Heart left ventricle (tissue), 16 donors: Measurements from ENCODE around the gene ZER1. TPM values are rescaled to one million over a fixed set of nuclear protein-coding genes. Genes with fewer than 3 reads are reported as not detected.

ENCODE experiments used
- ATAC-seq, 4 donors: fragments of 200-7000 bp; cut with Tn5 transposase; one replicate each; pipeline ENCODE4 v1.9.1; 2020 to 2022; ENCODE audit warnings: moderate library complexity in 4 of 4, mild to moderate bottlenecking in 3 of 4, moderate number of reproducible peaks in 1 of 4
- DNase-seq, 5 donors: peaks; one replicate each; pipeline ENCODE4 v3.0.0-alpha.2; 2020
- H3K27ac ChIP-seq, 12 donors: fragments of 200-600 bp; sonication (generic) in 4 of 12; one replicate each; pipeline versions ENCODE4 v1.5.0 to v1.8.0; 2016 to 2022; ENCODE audit warnings: mild to moderate bottlenecking in 2 of 12
- H3K27me3 ChIP-seq, 9 donors: fragments of 200-600 bp; sonication (generic) in 2 of 9; one replicate each; pipeline versions ENCODE4 v1.5.1 to v1.8.0; 2016 to 2022; ENCODE audit warnings: mild to moderate bottlenecking in 3 of 9
- H3K36me3 ChIP-seq, 9 donors: fragments of 200-600 bp; sonication (generic) in 2 of 9; one replicate each; pipeline versions ENCODE4 v1.5.0 to v1.8.0; 2018 to 2022; ENCODE audit warnings: mild to moderate bottlenecking in 2 of 9
- H3K4me1 ChIP-seq, 12 donors: fragments of 200-600 bp; sonication (generic) in 4 of 12; one replicate each; pipeline versions ENCODE4 v1.5.0 to v1.8.0; 2016 to 2022; ENCODE audit warnings: mild to moderate bottlenecking in 3 of 12
- H3K4me3 ChIP-seq, 12 donors: fragments of 200-600 bp; sonication (generic) in 4 of 12; one replicate each; pipeline versions ENCODE4 v1.5.0 to v1.8.0; 2017 to 2022; ENCODE audit warnings: mild to moderate bottlenecking in 9 of 12, moderate library complexity in 4 of 12
- H3K9me3 ChIP-seq, 12 donors: fragments of 200-600 bp; sonication (generic) in 4 of 12; one replicate each; pipeline versions ENCODE4 v1.5.0 to v1.8.0; 2016 to 2022; ENCODE audit warnings: mild to moderate bottlenecking in 1 of 12
- CTCF ChIP-seq, 12 donors: fragments of 200-600 bp; sonication (generic) in 4 of 12; IDR thresholded peaks; one replicate each; pipeline versions ENCODE4 v1.5.0 to v1.8.0; 2018 to 2022; ENCODE audit warnings: antibody characterized with exemption in 12 of 12, mild to moderate bottlenecking in 5 of 12
- POLR2A ChIP-seq, 2 donors: fragments of 450-650 bp; IDR thresholded peaks; one replicate each; pipeline ENCODE4 v1.6.1; 2017; ENCODE audit warnings: antibody characterized with exemption in 2 of 2, mild to moderate bottlenecking in 2 of 2, moderate library complexity in 2 of 2
- WGBS, 4 donors: extraction: QIAGEN DNeasy Blood & Tissue Kit in 2 of 4; methylation state at CpG; one replicate each; pipeline versions ENCODE4 v1.1.5 to v1.1.7; 2013 to 2018; 5-methylcytosine and 5-hydroxymethylcytosine counted together
- intact Hi-C, 10 donors: fragments of 100-400 bp; cut with DNase I; formaldehyde crosslinking; loops; one replicate each; pipeline versions ENCODE4 v1.11.1 to v1.14.2; 2022
- polyA plus RNA-seq, 2 donors: library from polyadenylated mRNA; stranded (reverse); fragments of 200-250 nt; gene quantifications; one replicate each; pipeline ENCODE4 v1.2.3, GENCODE V29; 2013
- total RNA-seq, 9 donors: library from RNA; depleted of rRNA in 2 of 9; stranded (reverse); fragments of >200 nt in 2 of 9; fragmentation: NEBNext Ultra II Directional in 3 of 9; extraction: Animal tissue kit (Norgen Biotek cat#: 25700) in 3 of 9; gene quantifications; one replicate each; pipeline versions ENCODE4 v1.1.0 to v1.2.4, GENCODE V29; 2016 to 2023
- donor health status: ischemic (EF 13 %, LVEDD 7.1; RV severe dilation, severe dysfunction).
- donor health status: healthy with polysubstance abuse.
- donor health status: DM: no; HTN: yes; CAD: no.
- donor health status: DM: no; HTN: no; CAD: no.
- donor health status: ischemic (EF 25% LVEDD 6.9; RV normal size, moderate dysfunction).
- donor health status: ischemic (EF 25% LVEDD 5.7; RV mildly dilated, moderate dysfunction).
- donor health status: healthy.
- donor health status: DM: yes; HTN: yes; CAD: no.
- donor health status: ischemic (EF 35%, LVEDD 5.7; RV mildly dilated, moderate dysfunction).
- donor health status: nonischemic (EF 11% LVEDD 7.7; RV severe dilation, severe dysfunction).
- donor health status: DM: yes; HTN: yes; CAD: no.
- donor health status: PGD.
- donor health status: ischemic (EF 29% LVEDD 5.4; RV normal size, mild dysfunction).
- donor health status: nonischemic (EF 23%, LVEDD 6.1; RV moderate dilation, normal function).

Gene ZER1
- total and polyA plus RNA-seq, 11 donors, result 32.4 to 163 (median 59.6) TPM

- ATAC-seq (no peak), DNase-seq (no peak)
- 84 to 87% (median 86%) methylated on average over 5 of the region's 5 CpGs for WGBS, 4 donors
These were observed 44.0 kb downstream of the ZER1 start for GRCh38 chr9:128727640-128728248.

GRCh38 chr9:128724744-128725211 is 46.9 kb downstream of the ZER1 start:
- peak overlapping the region; percentile 18 to 86 (median 79) for H3K27ac ChIP-seq
- H3K4me1 ChIP-seq, result peaks cover 0 to 21% (median 6%) of the 10 kb centered on the region in 12 donors
- DNase-seq, result peak; percentile 83 to 88 (median 86)
- H3K36me3 ChIP-seq, result peaks cover 0 to 17% (median 0%) of the 10 kb centered on the region in 9 donors
- peak in 1 of 2 donors; percentile 45 for TF ChIP-seq POLR2A (IDR thresholded peaks at IDR 0.05)
- peak in 3 of 12 donors; percentile 12 to 18 (median 12) for TF ChIP-seq CTCF (IDR thresholded peaks at IDR 0.05)
- ATAC-seq, result peak; percentile 27 to 80 (median 47)
- WGBS, 4 donors, result 9 to 21% (median 18%) methylated on average over 8 to 10 of the region's 10 CpGs
- H3K9me3 ChIP-seq, result peaks cover 0 to 3% (median 0%) of the 10 kb centered on the region in 12 donors
- intact Hi-C loops, result loop anchor here in 1 of 10 donors (2.0 kb wide), 2 partner anchors 20 to 68 kb away; partner anchors contain the start of gene DYNC2I2
- H3K4me3 ChIP-seq, result peak overlapping the region; percentile 18 to 86 (median 71)
- H3K27me3 ChIP-seq, result no peaks in the 10 kb centered on the region

More at GRCh38 chr9:128727640-128728248, 44.0 kb downstream of the ZER1 start:
- H3K4me3 ChIP-seq, result no peak overlapping the region
- H3K27me3 ChIP-seq, result no peaks in the 10 kb centered on the region
- peaks cover 0 to 30% (median 22%) of the 10 kb centered on the region in 9 donors for H3K36me3 ChIP-seq
- H3K9me3 ChIP-seq, result peaks cover 0 to 3% (median 0%) of the 10 kb centered on the region in 12 donors
- TF ChIP-seq CTCF (IDR thresholded peaks at IDR 0.05), result no peak
- TF ChIP-seq POLR2A (IDR thresholded peaks at IDR 0.05), result no peak
- peaks cover 0 to 21% (median 6%) of the 10 kb centered on the region in 12 donors for H3K4me1 ChIP-seq
- H3K27ac ChIP-seq, result no peak overlapping the region
- intact Hi-C loops, result no loop called here

GRCh38 chr9:128723866-128724743 is 47.6 kb downstream of the ZER1 start, which contains the start of gene ZDHHC12:
ZDHHC12 (minus strand) TSS chr9:128724127; CDS start chr9:128724093, 34 bp downstream.
- H3K27ac ChIP-seq, result peak within 1 kb of the TSS; percentile 18 to 86 (median 79)
- H3K4me3 ChIP-seq, result peak within 1 kb of the TSS; percentile 18 to 86 (median 71)

More at GRCh38 chr9:128723866-128724743, 47.6 kb downstream of the ZER1 start, which contains the start of gene ZDHHC12:
- no peak for TF ChIP-seq CTCF (IDR thresholded peaks at IDR 0.05)
- TF ChIP-seq POLR2A (IDR thresholded peaks at IDR 0.05), result peak in 1 of 2 donors; percentile 81
- intact Hi-C loops, result loop anchor here in 2 of 10 donors (2.0 kb wide), 2 partner anchors 19 to 67 kb away; partner anchors contain the start of gene DYNC2I2 (in 1 of the 2)
- H3K36me3 ChIP-seq, result peaks cover 0 to 16% (median 0%) of the 10 kb centered on the region in 9 donors
- peaks cover 0 to 3% (median 0%) of the 10 kb centered on the region in 12 donors for H3K9me3 ChIP-seq
- DNase-seq, result peak; percentile 93 to 98 (median 97)
- H3K4me1 ChIP-seq, result peaks cover 0 to 21% (median 6%) of the 10 kb centered on the region in 12 donors
- H3K27me3 ChIP-seq, result no peaks in the 10 kb centered on the region
- ATAC-seq, result peak; percentile 87 to 93 (median 92)
- 2 to 4% (median 3%) methylated on average over 43 to 68 of the region's 68 CpGs for WGBS, 4 donors
